GM18909 (cell line): Measurements from ENCODE around the gene CLEC4G.
A peak's percentile ranks its signal among the peaks of the same experiment; 100 is the strongest.

Source experiments
- ATAC-seq: cut with Tn5 transposase; IDR thresholded peaks from one replicate; pipeline ENCODE4 v1.9.1; 2021; ENCODE audit warnings: mild to moderate bottlenecking; ENCODE audit not compliant: unreplicated experiment, poor library complexity

Gene CLEC4G

DNA sequence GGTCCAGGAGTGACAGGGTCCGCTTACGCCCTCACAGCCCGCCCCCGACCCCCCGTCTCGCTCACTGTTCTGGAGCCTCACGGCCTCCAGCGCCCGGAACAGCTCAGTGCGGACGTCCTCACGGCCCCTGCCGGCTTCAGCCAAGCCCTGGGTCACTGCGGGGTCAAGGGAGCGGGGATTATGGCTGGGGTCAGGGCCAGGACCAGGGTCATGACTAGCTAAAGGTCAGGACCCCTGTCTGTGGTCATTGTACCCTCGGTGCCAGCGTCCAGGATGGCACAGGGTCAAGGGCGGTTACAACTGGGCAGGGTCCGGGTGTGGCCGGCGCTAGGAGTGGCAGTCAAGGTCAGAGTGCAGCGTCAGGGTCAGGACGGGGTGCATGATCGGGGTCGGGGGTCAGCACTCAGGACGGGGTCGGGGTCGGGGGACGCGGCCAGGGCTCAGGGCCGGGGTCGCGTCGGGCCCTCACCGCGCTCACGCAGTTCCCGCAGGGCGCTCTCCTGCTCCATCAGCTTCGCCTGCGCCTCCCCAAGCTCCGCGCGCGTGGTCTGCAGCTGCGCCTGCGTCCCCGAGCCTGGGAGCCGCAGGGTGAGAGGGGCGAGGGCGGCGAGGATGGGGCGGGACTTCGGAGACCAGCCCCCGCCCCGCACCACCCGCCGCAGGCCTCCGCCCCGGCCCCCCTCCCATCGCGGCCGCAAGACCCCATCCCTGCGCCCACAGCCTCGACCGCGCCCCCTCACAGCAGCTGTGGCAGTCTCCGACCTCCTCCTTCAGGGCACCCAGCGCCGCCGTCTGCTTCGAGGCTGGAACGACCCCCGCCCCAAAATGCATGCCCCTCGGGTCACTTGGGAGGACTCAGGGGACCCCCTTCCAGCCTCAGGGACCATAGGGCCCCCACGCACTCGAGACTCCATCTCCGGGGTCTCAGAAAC, 1.4 kb downstream of the CLEC4G start:
- ATAC-seq = no peak

DNA sequence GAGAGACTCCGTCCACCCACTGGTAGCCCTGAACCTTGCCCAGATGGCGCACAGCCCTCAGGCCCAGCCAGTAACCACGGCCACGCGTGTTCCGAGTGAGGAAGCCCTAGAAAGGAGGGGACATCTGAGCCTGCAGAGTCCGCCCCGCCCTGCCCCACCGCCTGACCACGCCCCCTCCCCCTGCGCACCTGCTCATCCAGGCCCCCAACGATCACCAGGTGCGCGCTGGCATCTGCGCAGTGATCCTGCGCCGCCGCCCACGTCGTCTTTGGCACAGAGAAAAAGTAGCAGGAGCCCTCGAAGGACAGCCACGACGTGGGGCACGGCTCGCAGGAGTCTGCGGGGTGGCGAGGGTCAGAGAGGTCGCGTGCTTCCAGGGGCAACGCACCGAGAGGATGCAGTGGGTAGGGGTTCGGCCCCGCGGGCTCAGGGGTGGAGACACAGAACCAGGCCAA, 2.1 kb downstream of the CLEC4G start:
- ATAC-seq = no peak

DNA sequence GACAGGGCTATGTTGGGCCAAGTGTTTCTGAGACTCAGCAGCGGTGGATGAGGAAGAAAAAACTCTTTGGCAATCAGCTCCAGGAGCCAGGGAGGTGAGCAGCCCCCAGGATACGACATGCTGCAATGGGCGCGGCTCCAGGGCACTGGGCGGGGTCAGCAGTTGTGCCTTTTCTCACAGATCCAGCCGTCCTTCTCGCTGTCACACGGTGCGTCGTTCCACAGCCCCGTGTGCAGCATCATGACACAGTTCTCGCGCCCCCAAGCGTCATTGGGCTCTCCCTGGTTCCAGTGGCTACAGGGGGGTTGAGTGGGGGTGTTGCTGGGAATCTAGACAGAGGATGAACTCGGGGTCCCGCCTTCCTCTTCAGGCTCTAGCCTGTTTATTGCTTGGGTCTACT, 2.7 kb downstream of the CLEC4G start:
- ATAC-seq = no peak

DNA sequence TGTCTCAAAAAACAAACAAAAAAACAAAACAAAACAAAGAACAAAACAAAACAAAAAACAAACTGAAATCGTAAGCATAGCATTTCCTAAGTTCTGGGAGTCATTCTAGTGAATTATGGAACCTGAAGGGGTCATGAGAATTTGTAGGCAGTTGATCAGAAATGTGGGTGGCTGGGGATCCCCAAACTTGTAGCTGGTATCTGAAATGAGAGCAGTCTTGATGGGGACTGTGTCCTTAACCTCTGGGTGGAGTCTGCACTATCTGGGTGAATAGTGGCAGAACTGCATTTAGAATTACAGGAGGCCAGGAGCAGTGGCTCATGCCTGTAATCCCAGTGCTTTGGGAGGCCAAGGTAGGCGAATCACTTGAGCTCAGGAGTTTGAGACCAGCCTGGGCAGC, 6.1 kb downstream of the CLEC4G start:
- ATAC-seq = no peak

DNA sequence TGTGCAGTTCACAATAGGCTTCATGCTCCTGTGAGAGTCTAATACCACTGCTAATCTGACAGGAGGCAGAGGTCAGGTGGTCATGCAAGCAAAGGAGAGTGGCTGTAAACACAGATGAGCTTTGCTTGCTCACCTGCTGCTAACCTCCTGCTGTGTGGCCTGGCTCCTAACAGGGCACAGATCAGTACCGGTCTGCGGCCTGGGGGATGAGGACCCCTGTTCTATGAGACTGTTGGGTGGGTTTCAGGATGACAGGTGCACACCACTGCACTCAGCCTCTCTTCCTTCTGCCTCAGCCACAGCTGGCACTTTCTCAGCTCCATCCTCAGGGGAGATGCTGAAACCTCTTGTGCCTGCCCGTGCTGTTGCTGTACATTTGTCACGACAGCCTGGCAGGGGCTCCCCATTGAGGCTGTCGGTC, 9.7 kb downstream of the CLEC4G start:
- ATAC-seq = peak; percentile 51

DNA sequence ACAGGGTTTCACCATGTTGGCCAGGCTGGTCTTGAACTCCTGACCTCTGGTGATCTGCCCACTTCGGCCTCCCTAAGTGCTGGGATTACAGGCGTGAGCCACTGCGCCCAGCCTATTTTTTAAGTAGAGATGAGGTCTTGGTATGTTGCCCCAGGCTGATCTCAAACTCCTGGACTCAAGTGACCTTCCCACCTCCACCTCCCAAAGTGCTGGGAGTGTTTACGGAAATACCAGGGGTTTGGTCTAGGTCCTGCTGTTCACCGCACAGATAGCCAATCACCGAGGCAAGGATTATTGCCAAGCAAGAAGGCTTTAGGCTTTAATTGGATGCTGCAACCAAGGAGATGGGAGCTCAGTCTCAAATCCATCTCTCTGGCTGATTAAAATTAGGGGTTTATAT, 11.6 kb downstream of the CLEC4G start:
- ATAC-seq = no peak

DNA sequence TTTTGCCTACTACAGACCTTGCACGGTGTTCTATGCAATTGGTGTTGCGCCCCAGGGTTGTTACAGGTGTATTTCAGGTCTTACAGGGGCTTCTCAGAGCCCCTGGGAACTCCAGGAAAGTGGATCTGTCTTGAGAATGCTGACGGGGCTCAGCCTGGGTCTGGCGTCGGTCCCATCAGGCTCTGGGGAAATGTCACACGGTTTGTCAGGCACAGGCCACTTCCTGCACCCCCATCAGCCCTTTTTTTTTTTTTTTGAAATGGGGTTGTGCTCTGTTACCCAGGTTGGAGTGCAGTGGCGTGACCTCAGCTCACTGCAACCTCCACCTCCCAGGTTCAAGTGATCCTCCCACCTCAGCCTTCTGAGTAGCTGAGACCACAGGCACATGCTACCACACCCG, 13.2 kb downstream of the CLEC4G start:
- ATAC-seq = no peak

DNA sequence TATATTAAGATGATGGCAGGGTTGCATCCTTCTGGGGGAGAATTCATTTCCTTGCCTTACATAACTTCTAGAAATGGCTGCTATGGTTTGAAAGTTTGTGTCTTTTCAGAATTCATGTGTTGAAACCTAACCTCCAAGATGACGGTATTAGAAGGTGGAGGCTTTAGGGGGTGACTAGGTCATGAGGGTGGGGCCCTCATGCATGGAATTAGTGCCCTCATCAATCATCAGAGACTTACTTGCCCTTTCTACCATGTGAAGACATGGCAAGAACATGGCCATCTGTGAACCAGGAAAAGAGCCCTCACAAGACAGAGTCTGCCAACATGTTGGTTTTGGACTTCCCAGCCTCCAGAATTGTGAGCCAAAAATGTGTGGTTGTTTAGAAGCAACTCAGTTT, 15.1 kb downstream of the CLEC4G start:
- ATAC-seq = no peak

DNA sequence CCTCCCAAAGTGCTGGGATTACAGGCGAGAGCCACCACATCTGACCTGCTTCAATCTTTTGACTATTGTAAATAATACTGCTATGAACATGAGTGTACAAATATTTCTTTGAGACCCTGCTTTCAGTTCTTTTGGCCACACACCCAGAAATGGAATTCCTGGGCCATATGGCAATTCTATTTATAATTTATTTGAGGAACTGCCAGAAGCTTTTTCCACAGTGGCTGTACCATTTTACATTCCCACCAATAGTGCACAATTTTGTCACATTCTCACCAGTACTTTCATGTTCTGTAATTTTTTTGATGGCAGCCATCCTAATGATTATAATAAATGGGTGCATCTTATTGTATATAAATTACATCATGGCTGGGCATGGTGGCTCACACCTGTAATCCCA, 16.2 kb downstream of the CLEC4G start:
- no peak for ATAC-seq

DNA sequence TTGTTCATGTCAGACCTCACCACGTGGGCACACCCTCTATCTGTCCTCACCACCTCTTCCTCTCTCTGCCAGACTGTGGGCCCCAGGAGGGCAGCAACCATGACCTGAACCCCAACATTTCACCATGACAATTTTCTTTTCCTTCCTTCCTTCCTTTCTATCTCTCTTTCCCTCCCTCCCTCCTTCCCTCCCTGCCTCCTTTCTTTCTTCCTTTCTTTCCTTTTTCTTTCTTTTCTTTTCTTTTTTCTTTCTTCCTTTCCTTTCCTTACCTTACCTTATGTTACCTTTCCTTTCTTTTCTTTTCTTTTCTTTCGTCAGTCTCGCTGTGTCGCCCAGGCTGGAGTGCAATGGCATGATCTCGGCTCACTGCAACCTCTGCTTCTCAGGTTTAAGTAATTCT, 21.3 kb downstream of the CLEC4G start:
- no peak for ATAC-seq

DNA sequence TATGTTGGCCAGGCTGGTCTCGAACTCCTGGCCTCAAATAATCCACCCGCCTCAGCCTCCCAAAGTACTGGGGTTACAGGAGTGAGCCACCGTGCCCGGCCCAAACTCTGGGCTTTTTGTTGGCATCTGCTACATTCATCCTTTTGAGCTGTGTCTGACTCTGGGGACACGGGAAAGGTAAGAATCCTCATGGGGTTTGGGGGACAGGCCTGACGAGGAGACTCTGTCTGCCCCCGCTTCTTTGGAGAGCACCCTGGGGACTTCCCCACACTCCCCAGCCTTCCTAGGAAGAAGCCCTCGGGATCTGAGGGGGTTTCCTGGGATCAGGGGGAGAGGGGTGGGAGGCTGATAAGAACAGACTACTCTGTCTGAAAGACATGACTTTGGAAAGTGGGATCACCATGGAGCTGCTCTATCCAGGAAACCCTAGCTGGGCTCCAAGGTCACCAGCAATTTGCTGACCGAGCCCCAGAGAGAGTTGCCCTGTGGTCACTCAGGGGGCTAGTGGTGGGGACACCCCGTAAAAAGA, 21.9 kb downstream of the CLEC4G start:
- no peak for ATAC-seq

DNA sequence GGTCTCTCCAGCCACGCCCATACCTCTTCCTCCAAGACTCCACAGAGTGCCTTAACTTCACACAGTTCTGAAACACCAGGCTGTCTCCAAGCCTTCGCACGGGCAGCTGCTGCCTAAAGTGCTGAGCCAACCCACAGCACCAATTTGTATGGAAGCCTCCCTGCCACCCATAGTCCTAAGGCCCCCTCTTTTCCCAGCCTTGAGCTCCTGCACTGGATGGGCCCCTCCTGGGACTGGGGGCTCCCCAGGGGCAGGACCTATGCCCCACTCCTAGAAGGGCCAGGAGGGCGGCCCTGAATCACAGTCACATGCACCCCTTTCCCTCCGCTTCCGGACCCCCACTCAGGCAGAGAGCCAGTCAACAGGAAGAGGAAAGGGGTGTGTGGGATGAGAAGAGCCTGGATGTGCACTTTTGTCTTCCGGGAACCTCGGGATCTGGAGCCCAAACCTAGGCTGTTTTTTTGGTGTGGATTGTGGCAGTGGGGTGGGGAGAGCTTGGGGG, 24.9 kb downstream of the CLEC4G start:
- no peak for ATAC-seq

DNA sequence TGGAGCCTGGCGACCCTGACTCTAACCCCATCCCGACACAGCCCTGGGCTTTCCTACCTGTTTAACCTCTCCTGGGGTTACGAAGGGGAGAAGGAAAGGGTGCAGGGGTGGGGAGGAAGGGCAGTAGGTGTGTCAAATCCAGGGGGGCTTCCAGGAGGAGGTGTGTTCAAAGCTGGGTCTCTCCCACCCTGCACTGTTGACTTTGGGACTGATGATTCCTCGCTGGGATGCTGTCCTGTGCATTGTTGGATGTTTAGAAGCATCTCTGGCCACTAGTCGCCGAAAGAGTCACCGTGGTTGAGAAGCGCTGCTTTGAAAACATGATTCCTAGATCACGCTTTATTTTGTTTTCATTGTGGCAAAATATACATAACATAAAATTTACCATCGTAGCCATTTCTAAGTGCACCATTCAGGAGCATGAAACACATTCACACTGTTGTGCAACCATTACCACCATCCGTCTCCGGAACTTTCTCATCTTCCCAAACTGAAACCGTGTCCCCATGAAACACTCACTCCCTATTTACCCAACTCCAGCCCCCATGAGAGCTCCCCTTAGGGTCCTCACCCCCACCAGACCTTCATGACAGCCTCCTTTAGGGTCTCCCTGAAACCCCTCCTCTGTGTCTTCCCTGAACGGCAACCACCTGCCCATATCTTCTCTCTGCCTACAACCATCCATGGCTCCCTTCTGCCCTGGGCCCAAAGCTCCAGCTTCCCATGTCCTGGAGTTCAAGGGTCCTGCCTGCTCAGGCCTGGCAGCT, 25.5 kb downstream of the CLEC4G start:
- ATAC-seq = no peak

DNA sequence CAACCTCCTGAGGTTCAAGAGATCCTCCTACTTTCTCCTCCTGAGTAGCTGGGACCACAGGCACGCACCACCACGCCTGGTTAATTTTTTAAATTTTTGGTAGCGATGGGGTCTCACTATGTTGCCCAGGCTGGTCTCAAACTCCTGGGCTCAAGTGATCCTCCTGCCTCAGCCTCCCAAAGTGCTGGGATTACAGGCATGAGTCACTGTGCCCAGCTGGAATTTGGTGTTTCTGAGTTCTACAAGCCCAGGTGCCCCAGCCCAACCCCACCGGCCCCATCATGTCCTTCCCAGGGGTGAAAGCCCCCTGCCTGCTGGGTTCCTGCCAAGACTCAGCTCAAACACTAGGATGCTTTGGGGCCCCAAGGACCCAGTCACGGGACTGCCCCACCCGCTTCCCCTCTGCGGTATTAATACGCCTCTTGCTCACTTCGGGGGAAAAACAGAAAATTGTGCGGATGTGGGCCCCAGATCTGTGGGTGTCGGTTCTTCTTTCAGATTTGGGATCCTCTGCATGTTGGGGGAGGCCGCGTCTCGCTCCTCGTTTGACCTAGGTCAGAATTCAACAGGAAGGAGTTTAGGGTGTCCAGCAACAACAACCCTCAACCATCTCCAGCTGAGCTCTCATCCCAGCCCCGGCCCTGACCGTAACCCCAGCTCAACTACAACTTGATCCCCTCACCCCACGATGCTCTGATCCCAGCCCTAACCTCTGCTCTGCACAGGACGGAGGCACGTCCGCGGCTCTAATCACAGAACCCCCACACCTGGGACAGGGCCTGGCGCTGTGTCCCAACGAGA, 26.3 kb downstream of the CLEC4G start:
- ATAC-seq = peak; percentile 45

DNA sequence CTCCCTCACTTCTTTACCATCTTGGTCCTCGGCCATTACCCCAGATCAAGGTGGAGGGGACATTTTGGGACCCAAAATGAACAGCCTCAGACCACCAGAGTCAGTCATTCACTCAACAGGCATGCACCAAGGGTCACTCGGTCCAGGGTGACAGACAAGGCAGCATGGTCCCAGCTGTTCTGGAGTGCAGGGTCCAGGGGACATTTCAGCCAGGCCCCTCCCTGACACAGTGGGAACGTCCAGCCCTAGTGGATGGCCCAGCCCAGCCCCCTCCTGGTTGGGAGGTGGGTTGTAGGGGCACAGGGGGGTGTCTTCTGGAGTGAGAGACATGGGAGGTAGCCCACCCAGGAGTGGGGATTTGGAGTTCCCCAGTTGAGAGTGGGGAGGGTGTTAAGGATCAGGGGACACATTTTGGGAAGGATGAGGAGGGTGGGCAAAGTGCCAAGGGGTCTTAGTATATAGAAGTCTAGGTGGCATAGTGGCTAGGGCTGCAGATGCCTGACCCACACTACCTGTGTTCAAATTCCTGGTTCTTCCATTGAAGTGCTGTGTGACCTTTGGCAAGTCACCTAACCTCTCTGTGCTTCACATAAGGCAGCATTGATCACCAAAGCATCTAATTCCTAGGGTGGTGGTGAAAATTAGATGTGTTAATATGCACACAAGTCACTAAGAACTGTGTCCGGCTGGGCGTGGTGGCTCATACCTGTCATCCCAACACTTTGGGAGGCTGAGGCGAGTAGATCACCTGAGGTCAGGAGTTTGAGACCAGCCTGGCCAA, 27.4 kb downstream of the CLEC4G start:
- ATAC-seq = no peak

DNA sequence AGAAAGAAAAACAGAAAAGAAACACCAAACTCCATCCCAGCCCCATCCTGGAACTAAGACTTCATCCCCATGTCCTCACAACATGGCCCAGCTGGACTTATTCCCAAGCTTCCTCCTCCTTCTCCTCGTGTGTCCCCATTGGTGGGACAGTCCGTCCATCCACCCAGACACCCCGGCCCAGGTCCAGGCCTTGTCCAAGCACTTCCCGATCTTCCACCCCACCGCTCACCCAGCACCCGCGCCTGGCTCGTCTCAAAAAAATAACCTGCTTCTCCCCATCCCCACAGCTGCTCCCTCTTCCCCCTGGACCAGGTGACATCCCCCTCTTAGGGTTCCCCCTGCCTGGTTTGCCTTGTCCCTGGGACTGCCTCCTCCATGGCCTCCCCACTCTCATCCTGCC, 28.6 kb downstream of the CLEC4G start:
- no peak for ATAC-seq

DNA sequence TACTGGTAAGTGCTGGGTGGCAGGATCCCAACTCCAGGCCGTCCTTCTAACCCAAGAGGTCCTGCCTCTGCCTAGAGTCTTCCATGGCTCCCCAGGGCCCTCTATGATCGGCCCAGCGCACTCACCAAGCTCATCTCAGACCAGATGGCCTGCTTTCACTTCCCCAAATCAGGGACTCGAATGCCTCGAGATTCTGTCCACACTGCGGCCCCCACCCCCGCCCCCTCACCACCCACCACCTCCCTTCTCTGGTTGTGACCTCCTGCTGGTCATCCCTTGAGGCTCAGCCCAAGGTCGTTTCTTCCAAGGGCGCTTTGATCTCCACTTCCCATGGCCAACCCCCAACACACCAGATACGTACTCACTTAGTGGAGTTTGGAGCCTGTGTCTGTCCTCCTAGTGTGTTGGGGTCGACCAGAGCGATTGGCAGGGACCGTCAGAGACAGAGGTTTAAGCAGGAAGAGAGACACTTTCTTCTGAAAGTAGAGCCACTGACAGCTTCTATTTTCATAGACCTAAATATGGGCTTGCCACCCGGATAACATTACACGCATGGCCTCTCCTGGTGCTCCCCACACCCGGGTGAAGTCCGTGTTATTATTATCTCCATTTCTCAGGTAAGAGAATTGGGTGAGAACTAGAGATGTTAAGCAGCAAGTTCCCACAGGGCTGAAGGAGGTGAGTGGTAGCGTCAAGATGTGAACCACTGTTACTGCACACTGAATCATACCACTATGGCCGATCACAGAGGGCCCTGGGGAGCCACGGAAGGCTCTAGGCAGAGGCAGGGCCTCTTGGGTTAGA, 30.1 kb downstream of the CLEC4G start, which contains the start of gene FCER2:
Gene FCER2, minus strand, starts transcription at position 478 of the 804 bp plus-strand sequence. CDS start 2,371 bp downstream, outside the sequence.
- peak; percentile 59 for ATAC-seq

DNA sequence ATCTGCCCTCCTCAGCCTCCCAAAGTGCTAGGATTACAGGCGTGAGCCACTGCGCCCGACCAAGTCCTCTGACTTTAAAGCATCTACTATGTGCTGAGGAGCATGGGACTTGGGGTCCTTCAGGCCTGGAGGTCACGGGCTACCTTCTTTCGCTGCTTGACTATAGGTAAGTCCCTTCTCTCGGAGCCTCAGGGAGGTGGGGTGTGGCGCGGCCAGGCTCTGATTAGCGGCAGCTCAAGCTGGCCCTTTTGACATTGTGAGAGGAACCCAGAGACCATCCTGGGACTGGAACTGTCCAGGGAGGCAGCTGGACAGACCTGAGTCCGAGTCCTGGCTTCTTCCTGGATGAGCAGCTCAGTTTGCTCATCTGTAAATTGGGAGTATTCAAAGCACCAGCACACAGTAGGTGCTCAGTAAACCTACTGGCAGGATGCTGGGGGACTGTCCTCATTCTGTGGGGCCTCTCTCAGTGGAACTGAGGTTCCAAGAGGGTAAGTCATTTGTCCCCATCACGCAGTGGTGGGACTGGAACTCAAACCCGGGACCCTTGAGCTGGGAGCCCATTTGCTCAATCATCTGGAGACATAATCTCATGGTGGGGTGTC, 30.8 kb downstream of the CLEC4G start:
- ATAC-seq = no peak
